ENCODE measurements around the gene GADD45G.

Gene GADD45G

GRCh38 chr9:89632736-89633135 lies 27.9 kb downstream of the GADD45G start:
- Histone ChIP-seq H3K36me3 (ENCODE audit: control insufficient read depth, insufficient read depth, low read length) (no peaks in the 10 kb centered on the region), H3K4me3 (replicated peaks; ENCODE audit: low read depth, low read length) (no peak overlapping the region), H3K27me3 (replicated peaks; ENCODE audit: control insufficient read depth, insufficient read depth, low read length) (peaks cover 3% of the 10 kb centered on the region)
- TF ChIP-seq CTCF (IDR thresholded peaks at IDR 0.05; ENCODE audit: insufficient read depth, low read length, poor library complexity, severe bottlenecking) = no peak
- no peak for DNase-seq (ENCODE audit: extremely low read depth, insufficient read length)

GRCh38 chr9:89633404-89633803 lies 28.6 kb downstream of the GADD45G start:
- Histone ChIP-seq H3K4me3 (replicated peaks; ENCODE audit: low read depth, low read length) (no peak overlapping the region), H3K27me3 (replicated peaks; ENCODE audit: control insufficient read depth, insufficient read depth, low read length) (peaks cover 1% of the 10 kb centered on the region), H3K36me3 (ENCODE audit: control insufficient read depth, insufficient read depth, low read length) (no peaks in the 10 kb centered on the region)
- no peak for TF ChIP-seq CTCF (IDR thresholded peaks at IDR 0.05; ENCODE audit: insufficient read depth, low read length, poor library complexity, severe bottlenecking)
- no peak for DNase-seq (ENCODE audit: extremely low read depth, insufficient read length)

- Histone ChIP-seq H3K4me3 (replicated peaks; ENCODE audit: low read depth, low read length) (no peak overlapping the region), H3K36me3 (ENCODE audit: control insufficient read depth, insufficient read depth, low read length) (no peaks in the 10 kb centered on the region), H3K27me3 (replicated peaks; ENCODE audit: control insufficient read depth, insufficient read depth, low read length) (peaks cover 1% of the 10 kb centered on the region)
- no peak for DNase-seq (ENCODE audit: extremely low read depth, insufficient read length)
- no peak for TF ChIP-seq CTCF (IDR thresholded peaks at IDR 0.05; ENCODE audit: insufficient read depth, low read length, poor library complexity, severe bottlenecking)
Measured at GRCh38 chr9:89633920-89634319, 29.1 kb downstream of the GADD45G start.

GRCh38 chr9:89634995-89635742 lies 30.4 kb downstream of the GADD45G start:
- no peak overlapping the region for H3K4me3 ChIP-seq (replicated peaks; ENCODE audit: low read depth, low read length)
- H3K27me3 ChIP-seq (replicated peaks; ENCODE audit: control insufficient read depth, insufficient read depth, low read length) = peaks cover 1% of the 10 kb centered on the region
- H3K36me3 ChIP-seq (ENCODE audit: control insufficient read depth, insufficient read depth, low read length) = no peaks in the 10 kb centered on the region
- TF ChIP-seq CTCF (IDR thresholded peaks at IDR 0.05; ENCODE audit: insufficient read depth, low read length, poor library complexity, severe bottlenecking) = no peak
- no peak for DNase-seq (ENCODE audit: extremely low read depth, insufficient read length)

- Histone ChIP-seq H3K4me3 (replicated peaks; ENCODE audit: low read depth, low read length) (no peak overlapping the region), H3K27me3 (replicated peaks; ENCODE audit: control insufficient read depth, insufficient read depth, low read length) (peaks cover 1% of the 10 kb centered on the region), H3K36me3 (ENCODE audit: control insufficient read depth, insufficient read depth, low read length) (no peaks in the 10 kb centered on the region)
- no peak for TF ChIP-seq CTCF (IDR thresholded peaks at IDR 0.05; ENCODE audit: insufficient read depth, low read length, poor library complexity, severe bottlenecking)
- DNase-seq (ENCODE audit: extremely low read depth, insufficient read length) = no peak
Measured at GRCh38 chr9:89635816-89636215, 31.0 kb downstream of the GADD45G start.
